ENCODE measurements around the gene KIAA1217. TPM values are rescaled to one million over a fixed set of nuclear protein-coding genes. Genes with fewer than 3 reads are reported as not detected.

KIAA1217 gene
- total RNA-seq, 1 experiment from 2014 or later: 23.4 TPM

DNA sequence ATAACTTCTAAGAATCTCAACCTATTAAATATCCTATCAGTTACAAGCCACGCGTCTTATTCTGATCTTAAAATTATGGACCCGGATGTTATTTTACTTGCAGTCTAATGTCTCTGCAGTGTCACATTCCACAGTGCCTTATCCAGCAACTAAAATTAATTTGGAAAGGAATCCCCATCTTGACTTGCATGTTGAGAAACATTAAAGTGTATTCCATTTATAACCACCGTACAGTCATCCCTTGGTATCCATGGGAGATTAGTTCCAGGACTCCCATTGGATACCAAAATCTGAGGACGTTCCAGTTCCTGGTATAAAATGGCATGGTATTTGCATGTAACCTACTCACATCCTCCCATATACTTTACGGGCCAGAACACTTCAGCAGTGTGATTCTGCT, 320.0 kb downstream of the KIAA1217 start (continued):
- TF ChIP-seq STAT6 (CRISPR knock-in tag; conservative IDR thresholded peaks at IDR 0.05; ENCODE audit: low read depth): no peak
- no peak for TF ChIP-seq HMGA2 (CRISPR knock-in tag; IDR thresholded peaks at IDR 0.05)
- no peak for TF ChIP-seq EMX1 (CRISPR knock-in tag; IDR thresholded peaks at IDR 0.05)
- no peak for TF ChIP-seq SOX15 (CRISPR knock-in tag; IDR thresholded peaks at IDR 0.05)
- no peak for TF ChIP-seq GABPB1 (CRISPR knock-in tag; IDR thresholded peaks at IDR 0.05)
- TF ChIP-seq PREB (CRISPR knock-in tag; IDR thresholded peaks at IDR 0.05; ENCODE audit: borderline replicate concordance): no peak
- TF ChIP-seq, protein P1, sequence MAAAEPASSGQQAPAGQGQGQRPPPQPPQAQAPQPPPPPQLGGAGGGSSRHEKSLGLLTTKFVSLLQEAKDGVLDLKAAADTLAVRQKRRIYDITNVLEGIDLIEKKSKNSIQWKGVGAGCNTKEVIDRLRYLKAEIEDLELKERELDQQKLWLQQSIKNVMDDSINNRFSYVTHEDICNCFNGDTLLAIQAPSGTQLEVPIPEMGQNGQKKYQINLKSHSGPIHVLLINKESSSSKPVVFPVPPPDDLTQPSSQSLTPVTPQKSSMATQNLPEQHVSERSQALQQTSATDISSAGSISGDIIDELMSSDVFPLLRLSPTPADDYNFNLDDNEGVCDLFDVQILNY (CRISPR knock-in tag; IDR thresholded peaks at IDR 0.05): no peak
- no peak for TF ChIP-seq ZSCAN18 (CRISPR knock-in tag; IDR thresholded peaks at IDR 0.05)
- TF ChIP-seq, protein P2, sequence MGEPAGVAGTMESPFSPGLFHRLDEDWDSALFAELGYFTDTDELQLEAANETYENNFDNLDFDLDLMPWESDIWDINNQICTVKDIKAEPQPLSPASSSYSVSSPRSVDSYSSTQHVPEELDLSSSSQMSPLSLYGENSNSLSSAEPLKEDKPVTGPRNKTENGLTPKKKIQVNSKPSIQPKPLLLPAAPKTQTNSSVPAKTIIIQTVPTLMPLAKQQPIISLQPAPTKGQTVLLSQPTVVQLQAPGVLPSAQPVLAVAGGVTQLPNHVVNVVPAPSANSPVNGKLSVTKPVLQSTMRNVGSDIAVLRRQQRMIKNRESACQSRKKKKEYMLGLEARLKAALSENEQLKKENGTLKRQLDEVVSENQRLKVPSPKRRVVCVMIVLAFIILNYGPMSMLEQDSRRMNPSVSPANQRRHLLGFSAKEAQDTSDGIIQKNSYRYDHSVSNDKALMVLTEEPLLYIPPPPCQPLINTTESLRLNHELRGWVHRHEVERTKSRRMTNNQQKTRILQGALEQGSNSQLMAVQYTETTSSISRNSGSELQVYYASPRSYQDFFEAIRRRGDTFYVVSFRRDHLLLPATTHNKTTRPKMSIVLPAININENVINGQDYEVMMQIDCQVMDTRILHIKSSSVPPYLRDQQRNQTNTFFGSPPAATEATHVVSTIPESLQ (CRISPR knock-in tag; IDR thresholded peaks at IDR 0.05): no peak

DNA sequence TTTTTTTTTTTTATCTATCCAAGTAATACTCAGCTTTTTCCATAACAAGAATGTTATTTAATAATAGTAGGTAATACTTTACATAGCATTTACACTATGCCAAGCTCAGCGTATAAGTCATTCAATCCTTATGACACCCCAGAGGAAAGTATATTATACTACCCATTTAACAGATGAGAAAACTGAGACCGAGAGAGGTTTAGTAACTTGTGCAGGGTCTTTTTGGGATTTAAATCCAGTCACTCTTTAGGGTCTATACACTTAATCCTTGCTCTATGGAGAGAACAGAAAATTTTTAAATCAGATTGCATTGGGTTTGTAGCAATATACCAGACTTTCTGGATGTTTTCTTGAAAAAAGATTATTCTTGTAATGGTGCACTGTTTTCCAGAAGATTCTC, 322.5 kb downstream of the KIAA1217 start:
- H3K9me3 Mint-ChIP-seq: no peaks in the 10 kb centered on the region
- no peaks in the 10 kb centered on the region for H3K4me1 Mint-ChIP-seq
- no peak for DNase-seq (ENCODE audit: low spot score)
- ChIA-PET CTCF (no interaction called here), POLR2A (no interaction called here)
- no peak overlapping the region for H3K4me3 Mint-ChIP-seq
- no peaks in the 10 kb centered on the region for H3K27me3 Mint-ChIP-seq (ENCODE audit: low read depth)
- ATAC-seq: no peak
- peaks cover 43% of the 10 kb centered on the region for H3K36me3 Mint-ChIP-seq
- H3K27ac Mint-ChIP-seq: no peak overlapping the region
- TF ChIP-seq ZNF317 (CRISPR knock-in tag; IDR thresholded peaks at IDR 0.05; ENCODE audit: borderline replicate concordance, low read depth) (no peak), E2F4 (CRISPR knock-in tag; IDR thresholded peaks at IDR 0.05; ENCODE audit: borderline replicate concordance, low read depth) (no peak), NFATC4 (CRISPR knock-in tag; IDR thresholded peaks at IDR 0.05) (no peak), FOXK1 (CRISPR knock-in tag; IDR thresholded peaks at IDR 0.05) (no peak), ZSCAN18 (CRISPR knock-in tag; IDR thresholded peaks at IDR 0.05) (no peak), ZNF121 (CRISPR knock-in tag; IDR thresholded peaks at IDR 0.05) (no peak), FOXJ3 (CRISPR knock-in tag; IDR thresholded peaks at IDR 0.05; ENCODE audit: borderline replicate concordance) (no peak), PREB (CRISPR knock-in tag; IDR thresholded peaks at IDR 0.05; ENCODE audit: borderline replicate concordance) (no peak), AFF4 (CRISPR knock-in tag; IDR thresholded peaks at IDR 0.05; ENCODE audit: borderline replicate concordance) (no peak)
- TF ChIP-seq, protein P3, sequence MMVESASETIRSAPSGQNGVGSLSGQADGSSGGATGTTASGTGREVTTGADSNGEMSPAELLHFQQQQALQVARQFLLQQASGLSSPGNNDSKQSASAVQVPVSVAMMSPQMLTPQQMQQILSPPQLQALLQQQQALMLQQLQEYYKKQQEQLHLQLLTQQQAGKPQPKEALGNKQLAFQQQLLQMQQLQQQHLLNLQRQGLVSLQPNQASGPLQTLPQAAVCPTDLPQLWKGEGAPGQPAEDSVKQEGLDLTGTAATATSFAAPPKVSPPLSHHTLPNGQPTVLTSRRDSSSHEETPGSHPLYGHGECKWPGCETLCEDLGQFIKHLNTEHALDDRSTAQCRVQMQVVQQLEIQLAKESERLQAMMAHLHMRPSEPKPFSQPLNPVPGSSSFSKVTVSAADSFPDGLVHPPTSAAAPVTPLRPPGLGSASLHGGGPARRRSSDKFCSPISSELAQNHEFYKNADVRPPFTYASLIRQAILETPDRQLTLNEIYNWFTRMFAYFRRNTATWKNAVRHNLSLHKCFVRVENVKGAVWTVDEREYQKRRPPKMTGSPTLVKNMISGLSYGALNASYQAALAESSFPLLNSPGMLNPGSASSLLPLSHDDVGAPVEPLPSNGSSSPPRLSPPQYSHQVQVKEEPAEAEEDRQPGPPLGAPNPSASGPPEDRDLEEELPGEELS (CRISPR knock-in tag; IDR thresholded peaks at IDR 0.05): no peak
